ENCODE results near the gene ZBTB45. TPM values are rescaled to one million over a fixed set of nuclear protein-coding genes. Genes with fewer than 3 reads are reported as not detected.
A peak's percentile ranks its signal among the peaks of the same experiment; 100 is the strongest.
"Not testable (repeated sequence)": the region's sequence is repeated elsewhere in the genome, so short reads cannot be mapped to it uniquely, and the experiment has no call there.

The ZBTB45 gene
- total RNA-seq, 1 donor, result 9.9 TPM

- peak overlapping the region; percentile 75 for H3K4me3 ChIP-seq (ENCODE audit: low read depth, low read length)
- no peak for DNase-seq (ENCODE audit: low read depth)
- TF ChIP-seq CTCF (IDR thresholded peaks at IDR 0.05; ENCODE audit: insufficient read depth, low read length), result no peak
Observed at GRCh38 chr19:58500242-58500641, 19.4 kb downstream of the ZBTB45 start.

- DNase-seq (ENCODE audit: low read depth), result peak; percentile 98
- peak; percentile 51 for TF ChIP-seq CTCF (IDR thresholded peaks at IDR 0.05; ENCODE audit: insufficient read depth, low read length)
- peak overlapping the region; percentile 75 for H3K4me3 ChIP-seq (ENCODE audit: low read depth, low read length)
Observed at GRCh38 chr19:58499021-58499927, 20.3 kb downstream of the ZBTB45 start.

GRCh38 chr19:58498316-58499020 lies 21.1 kb downstream of the ZBTB45 start:
- DNase-seq (ENCODE audit: low read depth), result no peak
- H3K4me3 ChIP-seq (ENCODE audit: low read depth, low read length), result peak overlapping the region; percentile 73

GRCh38 chr19:58497634-58498170 lies 21.9 kb downstream of the ZBTB45 start:
- TF ChIP-seq CTCF (IDR thresholded peaks at IDR 0.05; ENCODE audit: insufficient read depth, low read length), result no peak
- no peak for DNase-seq (ENCODE audit: low read depth)
- H3K4me3 ChIP-seq (ENCODE audit: low read depth, low read length), result no peak overlapping the region

More at GRCh38 chr19:58498316-58499020, 21.1 kb downstream of the ZBTB45 start:
- TF ChIP-seq CTCF (IDR thresholded peaks at IDR 0.05; ENCODE audit: insufficient read depth, low read length), result no peak

GRCh38 chr19:58492265-58492664 lies 27.3 kb downstream of the ZBTB45 start:
- no peak for TF ChIP-seq CTCF (IDR thresholded peaks at IDR 0.05; ENCODE audit: insufficient read depth, low read length)
- no peak overlapping the region for H3K4me3 ChIP-seq (ENCODE audit: low read depth, low read length)
- no peak for DNase-seq (ENCODE audit: low read depth)

GRCh38 chr19:58491393-58491792 lies 28.2 kb downstream of the ZBTB45 start:
- no peak for DNase-seq (ENCODE audit: low read depth)
- no peak for TF ChIP-seq CTCF (IDR thresholded peaks at IDR 0.05; ENCODE audit: insufficient read depth, low read length)
- H3K4me3 ChIP-seq (ENCODE audit: low read depth, low read length), result no peak overlapping the region

- H3K4me3 ChIP-seq (ENCODE audit: low read depth, low read length), result not testable (repeated sequence)
Observed at GRCh38 chr19:58484349-58484748, 35.3 kb downstream of the ZBTB45 start.

More at GRCh38 chr19:58484349-58484748, 35.3 kb downstream of the ZBTB45 start:
- DNase-seq (ENCODE audit: low read depth), result not testable (repeated sequence)

Data from fibroblast of the aortic adventitia (primary cell).